Ectodermal cell (in vitro differentiated cells): ENCODE measurements around the gene IGSF23.

Experiments
- H3K27ac ChIP-seq: 2 replicates; pipeline ENCODE4 v1.7.0; 2013; ENCODE audit warnings: mild to moderate bottlenecking, low read depth, low read length; ENCODE audit not compliant: insufficient read depth, poor library complexity, severe bottlenecking
- H3K27me3 ChIP-seq: 2 replicates; pipeline ENCODE4 v1.7.0; 2013; ENCODE audit warnings: mild to moderate bottlenecking, low read length; ENCODE audit not compliant: insufficient read depth, control insufficient read depth, poor library complexity, severe bottlenecking
- H3K36me3 ChIP-seq: one replicate; pipeline ENCODE4 v1.7.0; 2013; ENCODE audit warnings: low read length; ENCODE audit not compliant: control insufficient read depth, insufficient read depth
- H3K4me1 ChIP-seq: one replicate; pipeline ENCODE4 v1.7.0; 2013; ENCODE audit warnings: low read length; ENCODE audit not compliant: control insufficient read depth, insufficient read depth
- H3K4me3 ChIP-seq: 2 replicates; pipeline ENCODE4 v1.7.0; 2013; ENCODE audit warnings: low read depth, low read length, control low read depth; ENCODE audit not compliant: insufficient read depth
- H3K9me3 ChIP-seq: 2 replicates; pipeline ENCODE4 v1.7.0; 2013; ENCODE audit warnings: mild to moderate bottlenecking, low read length, moderate library complexity; ENCODE audit not compliant: control insufficient read depth
- WGBS, 2 experiments: methylation state at CpG; one replicate each; pipeline ENCODE4 v1.1.7; 2013; ENCODE audit warnings: missing lambda C conversion rate in 2 of 2; 5-methylcytosine and 5-hydroxymethylcytosine counted together

Gene IGSF23

GRCh38 chr19:44574186-44574950 lies 39.0 kb upstream of the IGSF23 start:
- Histone ChIP-seq H3K36me3 (no peaks in the 10 kb centered on the region), H3K9me3 (no peaks in the 10 kb centered on the region), H3K27ac (no peak overlapping the region), H3K4me1 (no peaks in the 10 kb centered on the region), H3K27me3 (no peaks in the 10 kb centered on the region), H3K4me3 (no peak overlapping the region)
- WGBS, 2 experiments: 93% methylated on average over 8 of the region's 8 CpGs

GRCh38 chr19:44575116-44575700 lies 38.2 kb upstream of the IGSF23 start:
- 91 to 92% methylated on average over 11 of the region's 11 CpGs for WGBS, 2 experiments
- no peaks in the 10 kb centered on the region for H3K36me3 ChIP-seq
- H3K9me3 ChIP-seq: no peaks in the 10 kb centered on the region
- H3K4me3 ChIP-seq: no peak overlapping the region
- H3K4me1 ChIP-seq: no peaks in the 10 kb centered on the region
- no peaks in the 10 kb centered on the region for H3K27me3 ChIP-seq
- H3K27ac ChIP-seq: no peak overlapping the region

- Histone ChIP-seq H3K4me1 (no peaks in the 10 kb centered on the region), H3K4me3 (no peak overlapping the region), H3K36me3 (no peaks in the 10 kb centered on the region), H3K27me3 (no peaks in the 10 kb centered on the region), H3K9me3 (no peaks in the 10 kb centered on the region), H3K27ac (no peak overlapping the region)
- WGBS, 2 experiments: 73 to 76% methylated on average over 8 of the region's 8 CpGs
Observed at GRCh38 chr19:44576843-44577565, 36.4 kb upstream of the IGSF23 start.

DNA sequence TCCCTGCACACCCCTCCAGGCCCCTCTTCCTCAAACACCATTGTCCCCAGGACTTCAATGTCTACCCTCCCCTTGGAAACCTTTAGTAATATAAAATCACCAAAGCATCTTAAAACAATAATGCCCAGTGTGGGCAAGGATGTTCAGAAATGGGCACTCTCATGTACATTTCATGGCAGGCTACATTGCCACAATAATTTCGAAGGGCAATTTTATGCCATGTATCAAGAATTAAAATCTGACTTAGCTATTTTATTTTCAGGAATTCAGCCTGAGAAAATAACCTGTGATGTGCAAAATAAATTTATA lies 35.8 kb upstream of the IGSF23 start:
- no peaks in the 10 kb centered on the region for H3K4me1 ChIP-seq
- H3K36me3 ChIP-seq: no peaks in the 10 kb centered on the region
- no peaks in the 10 kb centered on the region for H3K9me3 ChIP-seq
- 82 to 84% methylated on average over 1 of the region's 1 CpG for WGBS, 2 experiments
- H3K4me3 ChIP-seq: no peak overlapping the region
- H3K27ac ChIP-seq: no peak overlapping the region
- no peaks in the 10 kb centered on the region for H3K27me3 ChIP-seq

GRCh38 chr19:44579663-44580365 lies 33.5 kb upstream of the IGSF23 start:
- no peak overlapping the region for H3K27ac ChIP-seq
- no peaks in the 10 kb centered on the region for H3K9me3 ChIP-seq
- 90% methylated on average over 5 of the region's 5 CpGs for WGBS, 2 experiments
- H3K4me3 ChIP-seq: no peak overlapping the region
- H3K36me3 ChIP-seq: no peaks in the 10 kb centered on the region
- H3K4me1 ChIP-seq: no peaks in the 10 kb centered on the region
- H3K27me3 ChIP-seq: no peaks in the 10 kb centered on the region

GRCh38 chr19:44580366-44580895 lies 32.9 kb upstream of the IGSF23 start:
- Histone ChIP-seq H3K9me3 (peaks cover 3% of the 10 kb centered on the region), H3K27me3 (no peaks in the 10 kb centered on the region), H3K36me3 (no peaks in the 10 kb centered on the region), H3K4me1 (no peaks in the 10 kb centered on the region), H3K27ac (no peak overlapping the region), H3K4me3 (no peak overlapping the region)
- WGBS, 2 experiments: 88 to 89% methylated on average over 11 of the region's 11 CpGs

GRCh38 chr19:44581288-44581687 lies 32.1 kb upstream of the IGSF23 start:
- peaks cover 3% of the 10 kb centered on the region for H3K9me3 ChIP-seq
- no peaks in the 10 kb centered on the region for H3K27me3 ChIP-seq
- no peak overlapping the region for H3K27ac ChIP-seq
- H3K36me3 ChIP-seq: no peaks in the 10 kb centered on the region
- no peaks in the 10 kb centered on the region for H3K4me1 ChIP-seq
- no peak overlapping the region for H3K4me3 ChIP-seq
- WGBS, 2 experiments: 88 to 95% methylated on average over 2 of the region's 2 CpGs

DNA sequence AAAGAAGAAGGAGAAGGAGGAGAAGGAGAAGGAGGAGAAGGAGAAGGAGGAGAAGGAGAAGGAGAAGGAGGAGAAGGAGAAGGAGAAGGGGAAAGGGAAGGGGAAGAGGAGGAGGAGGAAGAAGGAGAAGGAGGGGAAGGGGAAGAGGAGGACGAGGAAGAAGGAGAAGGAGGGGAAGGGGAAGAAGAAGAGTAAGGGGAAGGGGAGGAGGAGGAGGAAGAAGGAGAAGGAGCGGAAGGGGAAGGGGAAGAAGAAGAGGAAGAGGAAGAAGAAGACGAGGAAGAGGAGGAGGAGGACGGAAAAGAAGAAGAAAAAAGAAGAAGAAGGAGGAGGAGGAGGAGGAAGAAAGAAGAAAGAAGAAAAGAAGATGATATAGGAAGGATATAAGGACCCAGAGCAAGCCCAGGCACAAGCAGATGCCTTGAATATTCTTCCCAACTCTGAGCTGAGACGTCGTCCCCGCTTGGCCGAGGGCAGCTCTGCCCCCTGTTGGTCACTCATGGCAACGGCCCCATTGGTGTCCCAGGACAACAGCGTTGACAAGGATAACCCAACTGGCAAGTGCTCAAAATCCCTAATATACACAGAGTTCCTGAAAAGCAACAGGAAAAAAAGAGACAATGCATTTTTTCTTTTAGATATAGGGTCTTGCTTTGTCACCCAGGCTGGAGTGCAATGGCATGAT lies 30.6 kb upstream of the IGSF23 start:
- no peaks in the 10 kb centered on the region for H3K36me3 ChIP-seq
- 34% methylated on average over 10 of the region's 10 CpGs for WGBS, 2 experiments
- H3K9me3 ChIP-seq: peaks cover 3% of the 10 kb centered on the region
- H3K27ac ChIP-seq: no peak overlapping the region
- H3K4me3 ChIP-seq: no peak overlapping the region
- H3K4me1 ChIP-seq: no peaks in the 10 kb centered on the region
- no peaks in the 10 kb centered on the region for H3K27me3 ChIP-seq

GRCh38 chr19:44585371-44586133 lies 27.8 kb upstream of the IGSF23 start:
- 91 to 92% methylated on average over 5 of the region's 5 CpGs for WGBS, 2 experiments
- Histone ChIP-seq H3K27me3 (no peaks in the 10 kb centered on the region), H3K4me3 (no peak overlapping the region), H3K9me3 (peaks cover 3% of the 10 kb centered on the region), H3K4me1 (no peaks in the 10 kb centered on the region), H3K36me3 (no peaks in the 10 kb centered on the region), H3K27ac (no peak overlapping the region)
